ENCODE data around the gene IL13RA1. TPM values are rescaled to one million over a fixed set of nuclear protein-coding genes. Genes with fewer than 3 reads are reported as not detected.

IL13RA1 gene
- total and polyA plus RNA-seq, 8 donors: 34.8 to 87.3 (median 43.2) TPM

- no peaks in the 10 kb centered on the region for H3K9me3 ChIP-seq
- H3K27me3 ChIP-seq: no peaks in the 10 kb centered on the region
- no peak overlapping the region for H3K4me3 ChIP-seq
- intact Hi-C loops (cut with DNase I): no loop called here
- no peaks in the 10 kb centered on the region for H3K4me1 ChIP-seq
- no peak for ATAC-seq
- no peak overlapping the region for H3K27ac ChIP-seq
- TF ChIP-seq CTCF (IDR thresholded peaks at IDR 0.05): no peak
- H3K36me3 ChIP-seq: peaks cover 0 to 3% of the 10 kb centered on the region in 2 donors
- DNase-seq: no peak
Observed at GRCh38 chrX:118736394-118737010, 9.1 kb downstream of the IL13RA1 start.

GRCh38 chrX:118739577-118739976 lies 12.2 kb downstream of the IL13RA1 start:
- H3K9me3 ChIP-seq: no peaks in the 10 kb centered on the region
- peaks cover 0 to under 1% of the 10 kb centered on the region in 2 donors for H3K4me1 ChIP-seq
- no peak overlapping the region for H3K27ac ChIP-seq
- H3K36me3 ChIP-seq: peaks cover 0 to 3% of the 10 kb centered on the region in 2 donors
- no peak for TF ChIP-seq CTCF (IDR thresholded peaks at IDR 0.05)
- H3K27me3 ChIP-seq: no peaks in the 10 kb centered on the region
- no peak for DNase-seq
- ATAC-seq: no peak
- intact Hi-C loops (cut with DNase I): no loop called here
- no peak overlapping the region for H3K4me3 ChIP-seq

GRCh38 chrX:118740276-118740889 lies 13.0 kb downstream of the IL13RA1 start:
- peaks cover 0 to 9% of the 10 kb centered on the region in 2 donors for H3K4me1 ChIP-seq
- no peaks in the 10 kb centered on the region for H3K27me3 ChIP-seq
- no peak for TF ChIP-seq CTCF (IDR thresholded peaks at IDR 0.05)
- no peaks in the 10 kb centered on the region for H3K9me3 ChIP-seq
- ATAC-seq: peak; percentile 21
- intact Hi-C loops (cut with DNase I): no loop called here
- H3K4me3 ChIP-seq: no peak overlapping the region
- no peak overlapping the region for H3K27ac ChIP-seq
- DNase-seq: no peak
- H3K36me3 ChIP-seq: peaks cover 0 to 3% of the 10 kb centered on the region in 2 donors

GRCh38 chrX:118742176-118742575 lies 14.8 kb downstream of the IL13RA1 start:
- H3K4me3 ChIP-seq: no peak overlapping the region
- H3K9me3 ChIP-seq: no peaks in the 10 kb centered on the region
- H3K36me3 ChIP-seq: peaks cover 0 to 3% of the 10 kb centered on the region in 2 donors
- peaks cover 0 to 9% of the 10 kb centered on the region in 2 donors for H3K4me1 ChIP-seq
- TF ChIP-seq CTCF (IDR thresholded peaks at IDR 0.05): no peak
- no peak for ATAC-seq
- DNase-seq: no peak
- H3K27ac ChIP-seq: no peak overlapping the region
- intact Hi-C loops (cut with DNase I): no loop called here
- no peaks in the 10 kb centered on the region for H3K27me3 ChIP-seq

GRCh38 chrX:118745570-118745969 lies 18.2 kb downstream of the IL13RA1 start:
- no peak for TF ChIP-seq CTCF (IDR thresholded peaks at IDR 0.05)
- ATAC-seq: no peak

More at GRCh38 chrX:118745570-118745969, 18.2 kb downstream of the IL13RA1 start:
- Histone ChIP-seq H3K4me1 (peaks cover 0 to 9% of the 10 kb centered on the region in 2 donors), H3K27me3 (no peaks in the 10 kb centered on the region), H3K4me3 (no peak overlapping the region), H3K27ac (no peak overlapping the region), H3K9me3 (no peaks in the 10 kb centered on the region), H3K36me3 (peaks cover 0 to 10% of the 10 kb centered on the region in 2 donors)
- no peak for DNase-seq
- intact Hi-C loops (cut with DNase I): no loop called here

All from left lung (tissue), 10 donors.